VCaP (cell line): ENCODE measurements around the gene TINAGL1.
A peak's percentile ranks its signal among the peaks of the same experiment; 100 is the strongest.

Experiments
- H3K27ac ChIP-seq: fragments of 450-650 bp; 2 replicates; pipeline ENCODE4 v1.5.1; 2017
- CTCF ChIP-seq: fragments of 450-650 bp; conservative IDR thresholded peaks from 2 replicates; pipeline ENCODE4 v1.5.1; 2017; ENCODE audit warnings: mild to moderate bottlenecking, moderate library complexity

Gene TINAGL1

GRCh38 chr1:31574749-31575368, 1.5 kb upstream of the TINAGL1 start:
- H3K27ac ChIP-seq, result peak overlapping the region; percentile 40
- TF ChIP-seq CTCF, result no peak

- H3K27ac ChIP-seq, result no peak overlapping the region; the same call in 1 of the 2 replicates
- no peak for TF ChIP-seq CTCF
Observed at GRCh38 chr1:31575369-31576140, 760 bp upstream of the TINAGL1 start.

GRCh38 chr1:31576743-31577455, 584 bp downstream of the TINAGL1 start:
- no peak for TF ChIP-seq CTCF
- H3K27ac ChIP-seq, result no peak overlapping the region

- no peak overlapping the region for H3K27ac ChIP-seq
- TF ChIP-seq CTCF, result no peak
Observed at GRCh38 chr1:31577515-31578192, 1.3 kb downstream of the TINAGL1 start.

- TF ChIP-seq CTCF, result no peak
- H3K27ac ChIP-seq, result no peak overlapping the region
Observed at GRCh38 chr1:31579374-31579773, 3.1 kb downstream of the TINAGL1 start.

GRCh38 chr1:31580513-31580870, 4.2 kb downstream of the TINAGL1 start:
- H3K27ac ChIP-seq, result no peak overlapping the region
- no peak for TF ChIP-seq CTCF
